Neural crest cell (in vitro differentiated cells): ENCODE measurements around the gene CRAT. TPM values are rescaled to one million over a fixed set of nuclear protein-coding genes. Genes with fewer than 3 reads are reported as not detected.
A peak's percentile ranks its signal among the peaks of the same experiment; 100 is the strongest.

Experiments used
- DNase-seq: peaks from one replicate; pipeline ENCODE4 v3.0.0; 2021; ENCODE audit warnings: low read depth, mixed read lengths, low spot score
- H3K27ac Mint-ChIP-seq: one replicate; pipeline ENCODE4 v1.8.0; 2021; ENCODE audit warnings: mild to moderate bottlenecking, mixed read lengths; ENCODE audit not compliant: unreplicated experiment
- H3K27me3 Mint-ChIP-seq: 2 replicates; pipeline ENCODE4 v1.8.0; 2021; ENCODE audit warnings: low read depth, mild to moderate bottlenecking, mixed read lengths
- H3K36me3 Mint-ChIP-seq: 2 replicates; pipeline ENCODE4 v1.8.0; 2021; ENCODE audit warnings: low read depth, mild to moderate bottlenecking, mixed read lengths
- H3K4me1 Mint-ChIP-seq: 2 replicates; pipeline ENCODE4 v1.8.0; 2021; ENCODE audit warnings: mixed read lengths
- H3K4me3 Mint-ChIP-seq: one replicate; pipeline ENCODE4 v1.8.0; 2021; ENCODE audit warnings: mild to moderate bottlenecking, mixed read lengths
- H3K9me3 Mint-ChIP-seq: 2 replicates; pipeline ENCODE4 v1.8.0; 2021; ENCODE audit warnings: mixed read lengths
- total RNA-seq: library from RNA; stranded (reverse); gene quantifications from 2 replicates; pipeline ENCODE4 v1.2.1, GENCODE V29; 2021
- TF ChIP-seq, protein P1 (sequence below): fragments of 200-600 bp; sonication (generic); conservative IDR thresholded peaks from 2 replicates; pipeline ENCODE4 v1.5.0; 2021; ENCODE audit warnings: antibody characterized with exemption, mild to moderate bottlenecking

Gene CRAT
- total RNA-seq, 1 donor from 2014 or later, result 24.9 TPM

DNA sequence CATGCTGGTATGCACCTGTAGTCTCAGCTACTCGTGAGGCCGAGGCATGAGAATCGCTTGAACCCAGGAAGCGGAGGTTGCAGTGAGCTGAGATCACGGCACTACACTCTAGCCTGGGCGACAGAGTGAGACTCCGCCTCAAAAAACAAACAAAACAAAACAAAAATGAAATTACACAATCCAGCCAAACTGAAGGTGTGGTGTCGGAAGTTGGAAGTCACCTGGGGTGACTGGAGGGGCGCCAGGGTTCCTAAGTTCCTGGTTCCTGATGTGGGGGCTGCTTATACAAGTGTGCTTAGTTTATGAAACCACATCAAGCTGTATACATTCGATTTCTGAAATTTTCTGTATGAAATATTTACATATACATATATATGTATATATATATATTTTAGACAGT is 33.4 kb downstream of the CRAT start:
- no peaks in the 10 kb centered on the region for H3K27me3 Mint-ChIP-seq
- no peaks in the 10 kb centered on the region for H3K36me3 Mint-ChIP-seq
- no peak overlapping the region for H3K27ac Mint-ChIP-seq
- no peaks in the 10 kb centered on the region for H3K9me3 Mint-ChIP-seq
- H3K4me3 Mint-ChIP-seq, result no peak overlapping the region
- peaks cover 31% of the 10 kb centered on the region for H3K4me1 Mint-ChIP-seq
- TF ChIP-seq, protein P1, sequence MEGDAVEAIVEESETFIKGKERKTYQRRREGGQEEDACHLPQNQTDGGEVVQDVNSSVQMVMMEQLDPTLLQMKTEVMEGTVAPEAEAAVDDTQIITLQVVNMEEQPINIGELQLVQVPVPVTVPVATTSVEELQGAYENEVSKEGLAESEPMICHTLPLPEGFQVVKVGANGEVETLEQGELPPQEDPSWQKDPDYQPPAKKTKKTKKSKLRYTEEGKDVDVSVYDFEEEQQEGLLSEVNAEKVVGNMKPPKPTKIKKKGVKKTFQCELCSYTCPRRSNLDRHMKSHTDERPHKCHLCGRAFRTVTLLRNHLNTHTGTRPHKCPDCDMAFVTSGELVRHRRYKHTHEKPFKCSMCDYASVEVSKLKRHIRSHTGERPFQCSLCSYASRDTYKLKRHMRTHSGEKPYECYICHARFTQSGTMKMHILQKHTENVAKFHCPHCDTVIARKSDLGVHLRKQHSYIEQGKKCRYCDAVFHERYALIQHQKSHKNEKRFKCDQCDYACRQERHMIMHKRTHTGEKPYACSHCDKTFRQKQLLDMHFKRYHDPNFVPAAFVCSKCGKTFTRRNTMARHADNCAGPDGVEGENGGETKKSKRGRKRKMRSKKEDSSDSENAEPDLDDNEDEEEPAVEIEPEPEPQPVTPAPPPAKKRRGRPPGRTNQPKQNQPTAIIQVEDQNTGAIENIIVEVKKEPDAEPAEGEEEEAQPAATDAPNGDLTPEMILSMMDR, result no peak
- no peak for DNase-seq

DNA sequence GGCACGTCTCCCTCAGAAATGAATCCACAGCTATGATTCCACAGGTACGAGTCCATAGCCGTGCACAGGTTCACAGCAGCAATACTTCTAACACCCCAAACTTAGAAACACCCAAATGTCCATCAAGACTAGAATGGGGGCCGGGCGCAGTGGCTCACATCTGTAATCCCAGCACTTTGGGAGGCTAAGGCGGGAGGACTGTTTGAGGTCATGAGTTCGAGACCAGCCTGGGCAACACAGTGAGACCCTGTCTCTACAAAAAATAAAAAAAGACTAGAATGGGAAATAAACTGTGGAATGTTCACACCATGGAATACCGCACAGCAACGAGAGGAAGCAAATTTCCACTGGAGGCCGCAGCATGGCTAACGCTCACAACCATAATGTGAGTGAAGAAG is 34.0 kb downstream of the CRAT start:
- H3K27me3 Mint-ChIP-seq, result no peaks in the 10 kb centered on the region
- no peaks in the 10 kb centered on the region for H3K36me3 Mint-ChIP-seq
- no peak overlapping the region for H3K27ac Mint-ChIP-seq
- peaks cover 28% of the 10 kb centered on the region for H3K4me1 Mint-ChIP-seq
- DNase-seq, result no peak
- H3K9me3 Mint-ChIP-seq, result no peaks in the 10 kb centered on the region
- TF ChIP-seq, protein P1, result no peak
- H3K4me3 Mint-ChIP-seq, result peak overlapping the region; percentile 58

DNA sequence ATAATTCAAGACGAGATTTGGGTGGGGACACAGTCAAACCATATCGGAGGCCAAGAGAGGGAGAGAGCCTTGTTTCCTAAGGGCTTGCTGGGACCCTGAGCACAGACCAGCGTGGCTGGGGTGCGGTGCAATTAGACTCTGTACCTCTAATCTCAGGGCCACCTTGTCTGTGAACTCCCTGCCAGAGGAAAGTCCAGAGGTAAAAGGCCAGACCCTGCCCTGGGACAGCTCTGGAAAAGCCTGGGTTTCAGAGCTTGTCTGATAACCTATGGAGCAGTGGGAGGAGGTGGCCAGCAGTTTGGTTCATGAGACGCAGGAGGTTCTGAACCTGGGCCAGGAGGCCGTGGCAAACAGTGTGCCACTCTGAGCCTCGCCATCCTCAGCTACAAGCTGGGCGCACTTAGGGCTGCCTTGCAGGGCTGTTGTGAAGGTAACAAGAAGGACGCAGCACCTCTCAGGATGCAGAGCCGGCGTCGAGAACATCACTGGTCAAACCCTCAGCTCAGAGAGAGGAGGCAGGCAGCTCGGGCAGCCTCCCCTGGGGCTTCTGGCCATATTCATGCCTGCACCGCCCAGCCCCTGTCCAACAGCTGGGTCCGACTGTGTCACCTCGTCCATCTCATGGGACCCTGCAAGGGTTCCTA is 34.5 kb downstream of the CRAT start:
- DNase-seq, result no peak
- Mint-ChIP-seq H3K36me3 (no peaks in the 10 kb centered on the region), H3K4me3 (peak overlapping the region; percentile 58), H3K27ac (peak overlapping the region; percentile 76), H3K9me3 (no peaks in the 10 kb centered on the region), H3K27me3 (no peaks in the 10 kb centered on the region), H3K4me1 (peaks cover 28% of the 10 kb centered on the region)
- TF ChIP-seq, protein P1, result no peak

DNA sequence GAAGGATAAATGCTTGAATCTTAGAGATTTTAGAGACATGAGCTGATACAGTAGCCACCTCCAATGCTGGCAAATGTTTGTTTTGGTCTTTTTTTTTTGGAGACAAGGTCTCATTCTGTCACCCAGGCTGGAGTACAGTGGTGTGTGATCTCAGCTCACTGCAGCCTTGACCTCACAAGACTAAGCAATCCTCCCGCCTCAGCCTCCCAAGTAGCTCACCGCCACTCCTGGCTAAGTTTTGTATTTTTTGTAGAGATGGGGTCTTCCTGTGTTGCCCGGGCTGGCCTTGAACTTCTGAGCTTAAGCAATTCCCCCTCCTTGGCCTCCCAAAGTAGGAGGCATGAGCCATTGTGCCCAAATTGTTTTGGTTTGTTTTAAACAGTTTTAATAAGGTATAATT is 36.5 kb downstream of the CRAT start:
- H3K4me1 Mint-ChIP-seq, result peaks cover 11% of the 10 kb centered on the region
- H3K9me3 Mint-ChIP-seq, result no peaks in the 10 kb centered on the region
- H3K36me3 Mint-ChIP-seq, result no peaks in the 10 kb centered on the region
- DNase-seq, result no peak
- no peak overlapping the region for H3K27ac Mint-ChIP-seq
- TF ChIP-seq, protein P1, result no peak
- H3K27me3 Mint-ChIP-seq, result no peaks in the 10 kb centered on the region
- H3K4me3 Mint-ChIP-seq, result no peak overlapping the region

DNA sequence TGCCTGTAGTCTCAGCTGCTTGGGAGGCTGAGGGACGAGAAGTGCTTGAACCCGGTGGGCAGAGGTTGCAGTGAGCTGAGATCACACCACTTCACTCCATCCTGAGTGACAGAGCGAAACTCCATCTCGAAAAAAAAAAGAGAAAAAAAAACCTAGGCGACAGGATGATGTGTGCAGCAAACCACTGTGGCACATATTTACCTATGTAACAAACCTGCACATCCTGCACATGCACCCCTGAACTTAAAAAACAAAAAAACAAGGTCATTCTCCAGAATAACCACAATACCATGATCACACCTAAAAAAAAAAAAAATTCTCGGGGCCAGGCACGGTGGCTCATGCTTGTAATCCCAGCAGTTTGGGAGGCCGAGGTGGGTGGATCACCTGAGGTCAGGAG is 37.2 kb downstream of the CRAT start:
- no peaks in the 10 kb centered on the region for H3K27me3 Mint-ChIP-seq
- H3K27ac Mint-ChIP-seq, result no peak overlapping the region
- TF ChIP-seq, protein P1, result no peak
- no peaks in the 10 kb centered on the region for H3K9me3 Mint-ChIP-seq
- H3K4me3 Mint-ChIP-seq, result no peak overlapping the region
- H3K36me3 Mint-ChIP-seq, result no peaks in the 10 kb centered on the region
- no peak for DNase-seq
- peaks cover 4% of the 10 kb centered on the region for H3K4me1 Mint-ChIP-seq
